GM21529 (cell line): ENCODE data around the gene SLC23A3.

ENCODE experiments used
- ATAC-seq: cut with Tn5 transposase; IDR thresholded peaks from one replicate; pipeline ENCODE4 v1.9.1; 2021; ENCODE audit not compliant: unreplicated experiment

SLC23A3 gene

DNA sequence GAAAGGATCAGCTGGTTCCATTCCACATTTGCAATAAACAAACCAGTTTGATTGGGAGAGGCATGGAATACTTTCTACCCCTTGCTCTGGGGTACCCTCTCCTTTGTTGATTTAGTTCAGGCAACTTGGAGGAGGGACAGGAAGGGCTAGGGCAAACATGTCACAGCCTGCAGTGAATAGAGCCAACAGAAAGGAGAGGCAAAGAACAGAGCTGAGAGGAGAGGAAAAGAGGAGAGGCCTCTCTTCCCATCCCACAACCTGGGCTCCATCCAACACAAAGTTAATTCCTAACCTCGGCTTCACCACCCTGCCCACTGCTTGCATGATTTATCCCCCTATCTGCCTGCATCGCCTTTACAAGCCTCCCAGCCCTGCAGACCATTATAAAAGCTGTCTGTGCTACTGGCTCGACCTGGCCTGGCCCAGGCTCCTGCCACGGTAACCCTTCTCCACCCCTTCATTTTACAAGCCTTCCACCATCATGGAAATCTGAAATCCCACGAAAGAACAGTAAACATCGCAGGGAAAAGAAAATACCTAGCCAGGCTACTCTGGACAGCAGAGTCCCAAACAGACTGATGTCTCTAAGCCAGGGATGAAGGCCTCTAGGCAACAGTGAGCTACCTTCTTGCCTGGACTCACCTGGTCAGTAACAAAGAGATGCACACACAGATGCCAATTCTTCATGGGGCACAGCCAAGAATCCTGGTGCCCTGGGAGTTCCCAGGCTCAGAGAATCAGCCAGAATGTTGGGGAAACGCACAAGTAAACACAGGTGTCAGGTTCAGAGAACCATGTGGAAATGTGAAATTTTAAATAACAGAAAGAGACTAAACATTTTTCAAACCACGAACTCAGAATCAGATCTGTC, 52.8 kb downstream of the SLC23A3 start:
- no peak for ATAC-seq

DNA sequence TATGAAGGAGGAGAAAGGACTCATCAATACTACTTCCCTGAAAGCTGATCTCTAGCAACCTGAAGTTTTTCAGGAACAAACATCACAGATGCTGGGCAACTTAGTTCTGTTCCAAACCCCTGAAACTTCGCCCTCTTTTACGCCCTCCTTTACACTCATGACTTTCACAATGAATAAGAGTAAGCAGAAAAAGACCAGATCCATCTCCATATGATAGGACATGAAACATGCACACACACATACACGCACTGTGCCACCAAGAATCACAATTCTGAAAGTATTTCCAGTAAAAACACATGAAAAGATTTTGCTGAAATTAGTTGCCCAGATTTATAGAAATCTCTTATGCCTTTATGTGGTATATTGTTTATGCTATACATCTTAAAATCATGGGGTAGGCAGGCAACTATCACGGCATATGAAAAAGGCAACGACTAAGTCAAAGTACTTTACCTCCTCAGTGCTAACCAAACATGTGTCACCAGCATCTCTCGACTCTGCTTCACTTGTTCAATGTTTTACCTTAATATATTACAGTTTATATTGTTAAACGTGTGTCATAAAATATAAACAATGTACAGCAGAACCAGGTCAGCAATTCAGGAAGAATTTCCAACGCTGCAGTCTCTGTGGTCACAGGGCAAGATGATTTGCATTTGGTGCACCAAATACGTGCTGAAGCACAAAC, 57.0 kb downstream of the SLC23A3 start:
- ATAC-seq, result no peak

DNA sequence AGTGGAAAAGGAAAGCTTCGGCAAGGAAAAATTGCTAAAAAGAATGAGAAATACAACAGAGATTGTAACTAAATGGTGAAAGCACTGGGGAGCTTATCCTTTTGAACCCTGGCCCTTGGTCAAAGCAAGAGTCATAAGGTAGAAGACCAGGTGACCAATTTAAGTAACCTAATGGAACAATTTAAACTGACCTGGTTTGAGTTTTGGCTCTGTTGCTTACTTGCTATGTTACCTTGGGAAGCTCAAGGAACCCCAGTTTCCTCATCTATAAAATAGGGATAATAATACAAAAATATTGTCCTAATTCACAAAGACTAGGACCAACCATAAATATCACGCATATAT, 57.8 kb downstream of the SLC23A3 start:
- no peak for ATAC-seq
